Body of pancreas (tissue), 4 donors: Measurements from ENCODE around the gene PACSIN2. TPM values are rescaled to one million over a fixed set of nuclear protein-coding genes. Genes with fewer than 3 reads are reported as not detected.
A peak's percentile ranks its signal among the peaks of the same experiment; 100 is the strongest.

ENCODE experiments used
- ATAC-seq: fragments of 150-250 bp; one replicate; pipeline ENCODE4 v1.9.1; 2016
- DNase-seq, 4 donors: peaks; one replicate each; pipeline ENCODE4 v3.0.0-alpha.2; 2019
- H3K27ac ChIP-seq, 4 donors: fragments of 200-600 bp; sonication (generic); 1 replicate in 3 of 4; 2 replicates in 1 of 4; pipeline versions ENCODE4 v1.5.1 to v1.6.1; 2016 to 2019; ENCODE audit warnings: mild to moderate bottlenecking in 1 of 4, mixed read lengths in 1 of 4, moderate library complexity in 1 of 4
- H3K27me3 ChIP-seq, 2 donors: fragments of 200-600 bp; sonication (generic); one replicate each; pipeline ENCODE4 v1.6.0; 2016; ENCODE audit warnings: mild to moderate bottlenecking in 1 of 2
- H3K36me3 ChIP-seq, 2 donors: fragments of 200-600 bp; sonication (generic); replicated peaks in 1 of 2; 2 replicates each; pipeline ENCODE4 v1.5.1; 2016; ENCODE audit warnings: low read depth in 2 of 2; ENCODE audit not compliant: insufficient read depth in 1 of 2
- H3K4me1 ChIP-seq: fragments of 200-600 bp; sonication (generic); one replicate; pipeline ENCODE4 v1.6.0; 2016
- H3K4me3 ChIP-seq, 2 donors: fragments of 200-600 bp; sonication (generic); 1 replicate in 1 of 2; 2 replicates in 1 of 2; pipeline ENCODE4 v1.5.1; 2016 to 2019
- H3K9me3 ChIP-seq, 3 donors: fragments of 200-600 bp; sonication (generic); 1 replicate in 2 of 3; 2 replicates in 1 of 3; pipeline ENCODE4 v1.5.1; 2016
- CTCF ChIP-seq, 7 experiments: fragments of 450-650 bp in 4 of 7; fragments of 200-600 bp in 3 of 7; sonication (generic) in 3 of 7; IDR thresholded peaks; one replicate each; pipeline ENCODE4 v1.5.1; 2016 to 2019; ENCODE audit warnings: antibody characterized with exemption in 7 of 7
- POLR2A ChIP-seq, 3 donors: fragments of 450-650 bp; IDR thresholded peaks; one replicate each; pipeline ENCODE4 v1.6.1; 2016; ENCODE audit warnings: antibody characterized with exemption in 3 of 3, mild to moderate bottlenecking in 2 of 3
- WGBS, 2 donors: methylation state at CpG; one replicate each; pipeline ENCODE4 v1.1.5; 2017; 5-methylcytosine and 5-hydroxymethylcytosine counted together
- intact Hi-C: fragments of 100-400 bp; cut with DNase I; formaldehyde crosslinking; loops from one replicate; pipeline ENCODE4 v1.15.1; 2023
- total RNA-seq, 2 donors: library from RNA; depleted of rRNA; stranded (reverse); fragments of >200 nt; gene quantifications; one replicate each; pipeline ENCODE4 v1.1.0, GENCODE V29; 2016

Gene PACSIN2
- total RNA-seq, 2 donors from 2014 or later = 117 to 118 TPM

- peaks cover 26% of the 10 kb centered on the region for H3K4me1 ChIP-seq
- ATAC-seq (no peak), DNase-seq (peak in 2 of 4 donors; percentile 46 to 63)
- H3K36me3 ChIP-seq = no peaks in the 10 kb centered on the region
- intact Hi-C loops = no loop called here
- H3K4me3 ChIP-seq = no peak overlapping the region
- H3K9me3 ChIP-seq = no peaks in the 10 kb centered on the region
- no peaks in the 10 kb centered on the region for H3K27me3 ChIP-seq
- no peak for TF ChIP-seq POLR2A (IDR thresholded peaks at IDR 0.05)
- TF ChIP-seq CTCF (IDR thresholded peaks at IDR 0.05) = peak in 2 of 7 experiments; percentile 1 to 6
- H3K27ac ChIP-seq = no peak overlapping the region
- 62 to 63% methylated on average over 6 to 8 of the region's 8 CpGs for WGBS, 2 donors
Measured at GRCh38 chr22:42967933-42968332, 47.0 kb downstream of the PACSIN2 start.

DNA sequence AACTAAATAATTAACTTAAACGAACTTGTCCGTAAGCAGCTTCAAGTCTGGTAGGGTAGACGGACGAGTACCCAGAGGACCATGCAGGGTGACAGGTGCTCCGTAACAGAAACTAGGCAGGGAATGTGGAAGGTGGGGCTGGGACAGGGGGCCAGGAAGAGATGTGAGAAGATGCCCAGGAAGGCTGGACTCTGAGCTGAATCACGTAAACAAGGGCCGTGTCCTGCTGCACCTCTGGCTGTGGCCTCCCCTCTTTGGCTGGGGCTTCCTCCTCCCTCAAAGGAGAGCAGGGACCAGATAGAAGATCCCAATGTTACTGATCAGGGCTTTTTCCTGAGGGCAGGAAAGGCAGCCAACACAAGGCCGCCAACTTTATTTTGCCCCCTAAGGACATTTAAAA, 47.9 kb downstream of the PACSIN2 start:
- Histone ChIP-seq H3K9me3 (no peaks in the 10 kb centered on the region), H3K27ac (no peak overlapping the region), H3K4me1 (peaks cover 30% of the 10 kb centered on the region), H3K4me3 (no peak overlapping the region), H3K27me3 (no peaks in the 10 kb centered on the region), H3K36me3 (no peaks in the 10 kb centered on the region)
- intact Hi-C loops = no loop called here
- DNase-seq (no peak), ATAC-seq (no peak)
- no peak for TF ChIP-seq POLR2A (IDR thresholded peaks at IDR 0.05)
- TF ChIP-seq CTCF (IDR thresholded peaks at IDR 0.05) = no peak
- 70 to 83% methylated on average over 8 of the region's 8 CpGs for WGBS, 2 donors

DNA sequence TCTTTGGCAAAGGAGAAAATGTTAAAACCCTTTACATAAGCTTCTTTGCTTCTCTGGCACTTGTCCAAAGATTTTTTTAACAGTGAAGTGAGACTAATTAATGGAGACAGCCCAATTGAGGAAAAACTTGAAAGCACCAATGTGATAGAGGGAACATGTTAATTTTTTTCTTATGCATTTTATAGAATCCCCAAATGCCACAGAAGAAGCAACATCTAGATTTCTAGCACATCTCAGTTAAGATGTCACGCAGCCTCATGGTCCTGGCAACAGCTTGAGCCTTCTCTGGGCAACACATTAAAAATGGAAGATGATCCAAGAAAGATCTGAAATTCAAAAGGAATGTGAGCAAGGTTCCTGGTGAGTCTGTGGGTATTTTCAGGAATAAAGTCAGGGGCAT, 48.5 kb downstream of the PACSIN2 start:
- intact Hi-C loops = no loop called here
- peaks cover 36% of the 10 kb centered on the region for H3K4me1 ChIP-seq

DNA sequence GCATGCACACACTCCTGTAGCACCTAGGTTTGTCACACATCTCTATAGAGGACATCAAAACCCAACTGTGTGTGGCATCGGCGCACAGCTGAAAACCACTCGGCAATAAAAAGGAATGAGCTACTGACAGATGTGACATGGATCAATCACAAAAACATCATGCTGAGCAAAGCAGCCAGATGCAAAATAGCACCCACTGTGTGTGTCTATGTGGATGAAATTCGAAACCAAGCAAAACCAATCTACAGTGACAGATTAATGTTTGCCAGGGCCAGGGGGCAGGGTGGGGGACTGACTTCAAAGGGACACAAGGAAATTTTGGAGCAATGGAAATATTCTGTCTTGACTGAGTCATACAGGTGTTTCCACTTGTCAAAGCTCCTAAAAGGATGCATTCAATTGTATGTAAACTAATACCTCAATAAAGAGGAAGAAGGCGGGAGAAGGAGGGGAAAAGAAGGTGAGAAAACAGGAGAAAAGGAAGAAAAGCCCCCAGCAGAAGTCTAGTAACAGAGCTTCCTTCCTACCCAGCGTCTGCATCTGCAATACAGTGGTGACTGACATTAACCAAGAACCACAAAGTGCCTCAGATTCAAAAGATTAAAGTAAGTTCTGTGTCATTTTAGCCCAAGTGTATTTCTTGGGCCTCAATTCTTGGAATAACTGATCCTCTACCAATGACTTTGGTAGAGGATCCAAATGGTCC, 49.8 kb downstream of the PACSIN2 start:
- Histone ChIP-seq H3K4me3 (no peak overlapping the region), H3K36me3 (no peaks in the 10 kb centered on the region), H3K27ac (peak overlapping the region in 1 of 4 donors; percentile 42), H3K4me1 (peaks cover 48% of the 10 kb centered on the region), H3K9me3 (no peaks in the 10 kb centered on the region), H3K27me3 (no peaks in the 10 kb centered on the region)
- no peak for TF ChIP-seq POLR2A (IDR thresholded peaks at IDR 0.05)
- TF ChIP-seq CTCF (IDR thresholded peaks at IDR 0.05) = no peak
- intact Hi-C loops = no loop called here
- no peak for DNase-seq
- no peak for ATAC-seq
- 53 to 76% methylated on average over 6 of the region's 6 CpGs for WGBS, 2 donors

More for the DNA sequence above, 48.5 kb downstream of the PACSIN2 start:
- no peak for TF ChIP-seq CTCF (IDR thresholded peaks at IDR 0.05)
- TF ChIP-seq POLR2A (IDR thresholded peaks at IDR 0.05) = no peak
- DNase-seq (no peak), ATAC-seq (no peak)
- Histone ChIP-seq H3K27me3 (no peaks in the 10 kb centered on the region), H3K4me3 (no peak overlapping the region), H3K9me3 (no peaks in the 10 kb centered on the region), H3K36me3 (no peaks in the 10 kb centered on the region), H3K27ac (no peak overlapping the region)
- 86 to 96% methylated on average over 1 of the region's 1 CpG for WGBS, 2 donors

DNA sequence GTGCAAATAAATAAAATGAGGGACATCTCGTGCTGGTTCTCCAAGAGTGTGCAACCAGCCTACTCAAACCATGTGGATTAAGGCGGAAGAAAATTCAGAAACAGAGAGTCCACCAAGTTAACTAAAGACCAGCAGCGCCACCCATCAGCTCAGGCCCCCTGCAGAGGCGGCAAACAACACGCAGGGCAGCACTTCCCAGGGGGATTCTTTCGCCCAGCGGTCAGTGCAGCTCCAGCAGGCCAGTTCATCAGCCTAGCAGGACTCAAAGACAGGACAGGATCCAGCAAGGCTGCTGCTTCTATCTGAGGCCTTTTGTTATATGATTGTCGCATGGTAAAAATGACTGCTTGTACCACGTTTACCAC, 51.7 kb downstream of the PACSIN2 start:
- 73 to 79% methylated on average over 5 to 9 of the region's 9 CpGs for WGBS, 2 donors
- DNase-seq (no peak), ATAC-seq (no peak)
- Histone ChIP-seq H3K4me3 (no peak overlapping the region), H3K36me3 (no peaks in the 10 kb centered on the region), H3K27me3 (no peaks in the 10 kb centered on the region), H3K4me1 (peaks cover 57% of the 10 kb centered on the region), H3K27ac (peak overlapping the region in 3 of 4 donors; percentile 69 to 87 (median 74)), H3K9me3 (no peaks in the 10 kb centered on the region)
- TF ChIP-seq POLR2A (IDR thresholded peaks at IDR 0.05) (no peak), CTCF (IDR thresholded peaks at IDR 0.05) (no peak)
- intact Hi-C loops = no loop called here
